HG03558 (cell line): ENCODE measurements around the gene VIPR2.
"Not testable (repeated sequence)": the region's sequence is repeated elsewhere in the genome, so short reads cannot be mapped to it uniquely, and the experiment has no call there.

Experiments used
- ATAC-seq: cut with Tn5 transposase; IDR thresholded peaks from one replicate; pipeline ENCODE4 v1.9.1; 2021; ENCODE audit warnings: moderate number of reproducible peaks; ENCODE audit not compliant: unreplicated experiment; ENCODE audit errors: extremely low read depth

VIPR2 gene

GRCh38 chr7:159144758-159145489 is at the start of gene VIPR2:
Gene VIPR2, minus strand, starts transcription at chr7:159144867. Its CDS starts 96 bp downstream, at chr7:159144771.
- ATAC-seq, result no peak

GRCh38 chr7:159193543-159194090 is 49.0 kb upstream of the VIPR2 start:
- ATAC-seq, result no peak

DNA sequence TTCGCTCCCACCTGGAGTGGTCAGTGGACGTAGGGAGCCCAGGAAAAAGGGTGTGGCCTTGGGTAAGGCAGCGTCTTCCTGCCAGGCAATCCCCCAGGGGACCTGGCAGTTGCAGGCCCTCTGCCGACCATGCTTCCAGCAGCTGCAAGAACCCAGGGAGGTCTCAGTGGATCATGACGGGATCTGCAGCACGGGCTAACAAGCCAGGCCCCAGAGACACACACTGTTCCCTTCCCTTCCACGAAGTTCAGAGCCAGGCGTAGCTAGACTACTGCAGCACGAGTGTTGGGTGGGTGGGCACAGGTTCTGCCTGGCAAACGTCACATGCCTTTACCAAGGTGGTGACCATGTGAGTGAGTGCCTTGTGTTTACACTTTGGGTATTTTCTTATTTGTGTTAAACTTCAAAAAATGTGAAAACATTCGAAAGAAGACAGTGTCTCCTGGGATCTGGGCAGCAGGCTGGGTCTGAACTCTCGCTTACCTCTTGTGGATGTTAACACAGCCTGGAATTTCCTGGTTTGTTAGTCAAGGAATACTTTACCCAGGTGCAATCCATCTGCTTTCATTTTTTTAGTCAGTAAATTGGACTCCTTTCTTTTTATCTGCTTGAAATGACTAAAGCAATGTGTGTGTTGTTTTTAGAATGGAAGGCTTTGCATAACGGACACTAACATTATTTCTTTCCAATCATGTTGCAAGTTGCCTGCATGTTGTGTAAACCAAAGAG is 48.2 kb upstream of the VIPR2 start:
- no peak for ATAC-seq

DNA sequence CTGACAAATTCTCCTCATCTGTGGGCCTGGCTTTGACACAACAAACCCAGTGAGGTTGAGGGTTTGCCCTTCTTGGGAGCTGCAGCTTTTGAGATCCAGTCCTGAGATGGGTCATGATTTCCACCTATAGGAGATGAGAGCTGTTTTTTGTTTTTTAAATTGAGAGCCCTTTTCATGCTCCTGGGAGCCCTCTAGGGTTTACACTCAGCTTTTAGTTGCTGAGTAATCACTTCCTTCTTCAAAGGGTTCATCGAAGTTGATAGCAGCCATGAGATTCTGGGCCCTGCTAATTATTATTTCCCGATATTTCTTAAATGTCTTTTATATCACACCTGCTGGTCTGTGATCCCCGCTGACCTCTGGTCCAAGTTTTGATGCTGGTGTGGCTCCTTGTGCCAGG is 47.3 kb upstream of the VIPR2 start:
- no peak for ATAC-seq

DNA sequence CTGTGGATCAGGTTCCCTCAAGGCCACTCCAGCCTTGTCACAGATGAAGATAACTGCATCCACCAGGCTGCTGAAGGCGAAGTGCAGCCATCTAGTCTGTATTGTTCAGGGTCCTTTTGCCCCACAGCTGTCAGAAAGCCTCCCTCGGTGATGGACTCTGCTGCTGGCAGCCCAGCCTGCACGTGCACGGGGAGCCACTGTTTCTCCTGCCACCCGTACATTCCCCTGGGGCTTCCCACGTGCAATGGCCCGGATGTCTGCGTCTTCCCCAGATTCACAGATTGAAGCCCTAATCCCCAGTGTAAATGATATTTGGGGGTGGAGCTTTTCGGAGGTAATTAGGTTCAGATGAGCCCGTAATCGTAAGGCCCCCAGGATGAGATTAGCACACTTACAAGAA is 46.6 kb upstream of the VIPR2 start:
- no peak for ATAC-seq

DNA sequence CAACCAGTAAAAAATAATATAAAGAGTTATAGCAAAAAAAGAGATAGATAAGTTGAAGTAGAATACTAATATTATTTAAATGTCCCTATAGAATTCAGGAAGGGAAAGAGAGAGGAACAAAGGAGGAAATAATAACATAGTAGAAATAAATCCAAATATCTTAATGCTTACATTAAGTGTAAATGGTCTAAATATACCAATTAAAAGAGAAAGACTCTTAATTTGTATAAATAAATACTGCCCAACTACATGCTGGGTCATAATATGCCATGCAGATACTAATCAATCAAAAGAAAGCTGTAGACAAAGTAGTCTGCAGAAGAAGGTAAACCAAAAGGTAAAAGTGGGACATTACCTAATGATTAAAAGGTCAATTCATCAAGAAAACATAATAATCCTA is 43.3 kb upstream of the VIPR2 start:
- no peak for ATAC-seq

DNA sequence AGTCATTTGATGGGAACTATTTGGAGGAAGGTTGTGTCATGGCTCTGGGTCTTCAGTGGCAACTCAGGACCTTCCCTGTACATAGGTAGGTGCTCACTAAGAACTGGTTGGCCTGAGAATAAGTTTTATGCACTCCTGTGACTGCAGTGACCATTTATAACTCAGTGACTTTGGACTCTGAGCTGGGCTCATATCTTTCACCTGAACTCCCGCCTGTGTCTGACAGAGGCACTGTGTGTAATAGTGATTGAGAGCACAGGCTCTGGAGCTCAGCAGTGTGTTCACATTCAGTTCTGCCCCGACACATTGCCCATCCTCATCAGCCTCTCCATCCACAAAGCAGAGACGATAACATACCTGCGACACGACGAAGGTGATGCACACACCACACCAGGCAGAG is 34.6 kb upstream of the VIPR2 start:
- no peak for ATAC-seq

- ATAC-seq, result no peak
Measured at GRCh38 chr7:159177284-159177953, 32.8 kb upstream of the VIPR2 start.

DNA sequence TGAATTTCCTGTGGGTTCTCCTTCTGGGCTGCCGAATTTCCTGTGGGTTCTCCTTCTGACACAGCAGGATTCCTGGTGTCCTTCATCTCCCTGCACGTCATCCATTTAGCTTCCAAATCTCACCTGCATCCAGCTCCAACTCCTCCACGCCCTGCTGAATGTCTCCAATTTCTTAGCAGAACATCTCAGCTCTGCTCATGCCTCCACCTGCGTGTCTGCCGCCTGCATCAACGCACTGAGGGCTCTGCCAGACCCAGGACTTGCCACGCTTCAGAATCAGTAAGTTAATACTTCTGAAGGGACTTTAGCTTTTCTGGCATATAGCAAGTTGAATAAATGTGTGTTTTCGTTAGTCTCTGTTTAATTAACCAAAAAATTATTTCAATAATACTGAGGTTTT is 31.1 kb upstream of the VIPR2 start:
- no peak for ATAC-seq

GRCh38 chr7:159175100-159175499 is 30.4 kb upstream of the VIPR2 start:
- ATAC-seq, result not testable (repeated sequence)

DNA sequence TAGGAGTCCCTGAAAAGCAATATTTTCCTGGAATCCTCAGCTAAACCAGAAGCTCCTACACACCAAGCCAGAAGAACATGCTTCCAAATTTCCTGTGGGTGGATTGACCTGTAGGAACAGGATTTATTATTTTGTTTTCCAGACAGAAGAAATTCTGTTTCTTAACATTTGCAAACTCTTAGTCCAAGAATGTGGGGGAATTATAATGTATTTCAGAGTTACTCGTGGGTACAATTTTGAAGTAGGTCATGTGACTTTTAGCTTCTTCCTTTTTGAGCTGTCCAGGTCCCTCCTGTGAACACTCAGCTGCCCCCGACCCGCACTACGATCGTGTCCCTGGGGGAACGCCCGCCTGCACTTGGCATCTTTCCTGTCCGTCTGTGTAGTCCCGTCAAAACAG is 27.7 kb upstream of the VIPR2 start:
- no peak for ATAC-seq

DNA sequence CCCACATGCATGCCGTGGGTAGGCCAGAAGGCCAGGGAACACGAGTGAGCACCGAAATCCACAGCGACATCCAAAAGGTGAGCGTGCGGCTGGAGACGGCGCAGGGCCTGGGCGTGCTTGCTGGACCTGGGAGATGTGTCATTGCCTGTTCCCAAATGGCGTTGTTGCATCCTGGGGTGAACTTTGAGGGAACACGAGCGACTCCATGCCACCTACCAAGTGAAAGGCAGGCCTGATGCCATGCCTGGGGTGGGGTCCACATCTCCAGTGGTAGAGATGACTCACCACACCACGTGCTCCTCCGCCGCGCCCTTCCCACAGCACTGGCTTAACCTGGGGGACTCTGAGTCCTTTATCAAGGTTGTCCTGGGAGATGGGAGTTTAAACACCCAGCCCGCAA is 24.7 kb upstream of the VIPR2 start:
- no peak for ATAC-seq

DNA sequence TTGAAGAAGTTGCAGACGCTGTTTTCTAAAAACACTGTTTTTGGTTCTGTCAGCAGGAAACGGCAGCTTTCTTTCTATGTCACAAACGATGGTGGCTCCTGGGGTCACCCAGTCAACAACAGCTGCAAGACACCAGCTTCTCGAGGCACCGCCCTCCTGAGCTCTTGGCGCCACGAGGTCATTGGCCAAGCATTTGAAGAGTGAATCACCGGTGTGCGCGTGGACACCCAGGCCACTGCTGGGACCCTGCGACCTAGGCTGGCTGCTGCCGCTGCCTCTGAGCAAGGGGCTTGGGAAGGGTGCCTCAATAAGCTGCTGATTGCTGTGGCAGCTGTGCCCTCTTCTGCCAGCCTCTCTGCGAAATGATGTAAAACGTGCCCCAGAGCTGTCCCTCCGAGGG is 22.5 kb upstream of the VIPR2 start:
- no peak for ATAC-seq

DNA sequence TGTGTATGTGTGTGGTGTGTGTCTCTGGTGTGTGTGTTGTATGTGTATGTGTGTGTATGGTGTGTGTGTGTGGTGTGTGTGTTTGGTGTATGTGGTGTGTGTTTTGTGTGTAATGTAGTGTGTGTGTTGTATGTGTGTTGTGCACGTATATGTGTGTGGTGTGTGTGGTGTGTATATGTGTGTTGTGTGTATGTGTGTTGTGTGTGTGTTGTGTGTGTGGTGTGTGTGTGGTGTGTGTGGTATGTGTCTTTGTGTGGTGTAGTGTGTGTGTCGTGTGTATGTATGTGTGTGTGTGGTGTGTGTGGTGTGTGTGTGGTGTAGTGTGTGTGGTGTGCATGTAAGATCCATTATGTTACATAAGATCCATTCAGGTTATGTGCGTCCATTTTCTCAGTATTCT is 21.9 kb upstream of the VIPR2 start:
- ATAC-seq, result no peak

GRCh38 chr7:159165352-159165751 is 20.7 kb upstream of the VIPR2 start:
- no peak for ATAC-seq

GRCh38 chr7:159163703-159164301 is 19.1 kb upstream of the VIPR2 start:
- ATAC-seq, result not testable (repeated sequence)

DNA sequence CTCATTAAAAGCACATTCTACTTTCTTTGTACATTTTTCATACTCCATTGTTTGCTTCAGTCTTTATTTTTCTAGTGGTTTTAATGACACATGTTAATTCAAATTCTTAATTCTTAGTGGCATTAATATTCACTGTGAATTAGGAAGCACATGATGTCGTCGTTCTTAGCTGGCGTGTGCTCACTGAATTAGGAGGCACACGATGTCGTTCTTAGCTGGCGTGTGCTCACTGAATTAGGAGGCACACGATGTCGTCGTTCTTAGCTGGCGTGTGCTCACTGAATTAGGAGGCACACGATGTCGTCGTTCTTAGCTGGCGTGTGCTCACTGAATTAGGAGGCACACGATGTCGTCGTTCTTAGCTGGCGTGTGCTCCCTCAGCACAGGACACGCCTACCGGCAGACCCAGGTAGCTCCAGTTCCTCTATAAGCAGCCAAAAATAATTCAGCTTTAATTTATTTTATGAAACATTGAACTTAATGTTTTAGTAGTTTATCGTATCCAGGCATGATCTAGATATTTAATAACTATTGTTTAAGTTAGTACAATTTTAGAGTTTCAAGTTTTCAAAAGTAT is 17.5 kb upstream of the VIPR2 start:
- ATAC-seq, result not testable (repeated sequence)

DNA sequence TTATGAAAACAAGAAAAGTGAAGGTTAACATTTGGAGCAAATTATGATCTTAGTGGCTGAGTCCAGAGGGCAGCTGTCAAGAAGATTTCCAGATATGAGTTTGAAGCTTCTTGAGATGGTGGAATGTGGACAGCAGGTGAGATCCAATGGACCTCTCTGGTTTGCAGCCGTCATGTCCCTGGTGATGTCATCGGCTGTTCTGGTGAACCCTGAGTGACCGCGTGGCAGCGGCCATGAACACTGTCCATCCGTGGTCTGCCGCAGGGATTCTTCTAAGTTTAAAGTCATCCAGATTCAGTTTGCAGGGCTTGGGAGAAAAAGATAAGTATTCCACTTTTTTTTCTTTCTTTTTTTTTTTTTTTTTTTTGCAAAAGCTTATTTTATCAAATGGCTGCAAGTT is 15.8 kb upstream of the VIPR2 start:
- ATAC-seq, result no peak

DNA sequence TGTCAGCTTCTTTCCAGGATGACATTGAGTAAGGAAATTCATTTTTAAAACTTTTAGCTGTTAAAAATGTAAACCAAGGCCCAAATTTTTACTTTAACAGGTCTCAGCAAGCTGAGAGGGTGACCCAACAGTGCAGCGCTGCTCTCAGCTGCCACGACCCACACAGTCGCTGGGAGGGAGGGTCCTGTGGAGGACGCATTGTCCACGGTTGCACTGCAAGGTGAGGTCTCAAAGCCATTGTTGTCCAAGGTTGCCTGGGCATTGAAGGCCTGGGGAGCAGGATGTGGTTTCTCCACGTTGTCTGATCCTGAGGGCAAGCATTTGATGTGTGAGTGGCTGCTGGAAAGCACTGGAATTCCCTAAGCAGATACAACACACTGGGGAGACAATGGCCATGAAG is 15.1 kb upstream of the VIPR2 start:
- no peak for ATAC-seq

GRCh38 chr7:159158888-159159405 is 14.3 kb upstream of the VIPR2 start:
- no peak for ATAC-seq
